Activated CD4-positive, alpha-beta T cell treated with anti-CD3 and anti-CD28 coated beads, Interleukin-2, Interleukin-6, amounts not matched to agents 100 ng/mL and 50 ng/mL, durations not matched to agents 16 hours and 8 hours (primary cell): ENCODE measurements around the gene APOA1.

ENCODE experiments used
- DNase-seq: peaks from one replicate; pipeline ENCODE4 v3.0.0-alpha.2; 2020

APOA1 gene

DNA sequence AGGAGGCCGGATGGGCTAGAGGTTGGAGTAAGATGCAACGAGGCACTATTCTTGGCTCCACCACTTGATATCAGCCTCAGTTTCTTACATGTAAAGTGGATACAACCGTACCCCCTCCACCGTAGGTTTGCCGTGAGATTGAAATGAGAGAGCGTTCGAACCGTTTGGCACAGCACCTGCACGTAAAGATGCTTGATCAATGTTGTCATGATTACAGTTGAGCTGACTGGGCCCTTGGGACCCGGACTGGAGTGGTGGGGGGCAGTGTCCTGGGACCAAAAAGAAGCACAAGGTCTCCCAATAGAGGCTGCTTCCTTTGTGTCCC lies 4.0 kb downstream of the APOA1 start:
- DNase-seq: no peak

DNA sequence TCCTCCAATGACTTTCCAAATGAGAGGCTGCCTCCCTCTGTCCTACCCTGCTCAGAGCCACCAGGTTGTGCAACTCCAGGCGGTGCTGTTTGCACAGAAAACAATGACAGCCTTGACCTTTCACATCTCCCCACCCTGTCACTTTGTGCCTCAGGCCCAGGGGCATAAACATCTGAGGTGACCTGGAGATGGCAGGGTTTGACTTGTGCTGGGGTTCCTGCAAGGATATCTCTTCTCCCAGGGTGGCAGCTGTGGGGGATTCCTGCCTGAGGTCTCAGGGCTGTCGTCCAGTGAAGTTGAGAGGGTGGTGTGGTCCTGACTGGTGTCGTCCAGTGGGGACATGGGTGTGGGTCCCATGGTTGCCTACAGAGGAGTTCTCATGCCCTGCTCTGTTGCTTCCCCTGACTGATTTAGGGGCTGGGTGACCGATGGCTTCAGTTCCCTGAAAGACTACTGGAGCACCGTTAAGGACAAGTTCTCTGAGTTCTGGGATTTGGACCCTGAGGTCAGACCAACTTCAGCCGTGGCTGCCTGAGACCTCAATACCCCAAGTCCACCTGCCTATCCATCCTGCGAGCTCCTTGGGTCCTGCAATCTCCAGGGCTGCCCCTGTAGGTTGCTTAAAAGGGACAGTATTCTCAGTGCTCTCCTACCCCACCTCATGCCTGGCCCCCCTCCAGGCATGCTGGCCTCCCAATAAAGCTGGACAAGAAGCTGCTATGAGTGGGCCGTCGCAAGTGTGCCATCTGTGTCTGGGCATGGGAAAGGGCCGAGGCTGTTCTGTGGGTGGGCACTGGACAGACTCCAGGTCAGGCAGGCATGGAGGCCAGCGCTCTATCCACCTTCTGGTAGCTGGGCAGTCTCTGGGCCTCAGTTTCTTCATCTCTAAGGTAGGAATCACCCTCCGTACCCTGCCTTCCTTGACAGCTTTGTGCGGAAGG lies 4.8 kb downstream of the APOA1 start:
- no peak for DNase-seq

DNA sequence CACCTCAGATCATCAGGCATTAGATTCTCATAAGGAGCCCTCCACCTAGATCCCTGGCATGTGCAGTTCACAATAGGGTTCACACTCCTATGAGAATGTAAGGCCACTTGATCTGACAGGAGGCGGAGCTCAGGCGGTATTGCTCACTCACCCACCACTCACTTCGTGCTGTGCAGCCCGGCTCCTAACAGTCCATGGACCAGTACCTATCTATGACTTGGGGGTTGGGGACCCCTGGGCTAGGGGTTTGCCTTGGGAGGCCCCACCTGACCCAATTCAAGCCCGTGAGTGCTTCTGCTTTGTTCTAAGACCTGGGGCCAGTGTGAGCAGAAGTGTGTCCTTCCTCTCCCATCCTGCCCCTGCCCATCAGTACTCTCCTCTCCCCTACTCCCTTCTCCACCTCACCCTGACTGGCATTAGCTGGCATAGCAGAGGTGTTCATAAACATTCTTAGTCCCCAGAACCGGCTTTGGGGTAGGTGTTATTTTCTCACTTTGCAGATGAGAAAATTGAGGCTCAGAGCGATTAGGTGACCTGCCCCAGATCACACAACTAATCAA lies 5.6 kb downstream of the APOA1 start:
- no peak for DNase-seq

DNA sequence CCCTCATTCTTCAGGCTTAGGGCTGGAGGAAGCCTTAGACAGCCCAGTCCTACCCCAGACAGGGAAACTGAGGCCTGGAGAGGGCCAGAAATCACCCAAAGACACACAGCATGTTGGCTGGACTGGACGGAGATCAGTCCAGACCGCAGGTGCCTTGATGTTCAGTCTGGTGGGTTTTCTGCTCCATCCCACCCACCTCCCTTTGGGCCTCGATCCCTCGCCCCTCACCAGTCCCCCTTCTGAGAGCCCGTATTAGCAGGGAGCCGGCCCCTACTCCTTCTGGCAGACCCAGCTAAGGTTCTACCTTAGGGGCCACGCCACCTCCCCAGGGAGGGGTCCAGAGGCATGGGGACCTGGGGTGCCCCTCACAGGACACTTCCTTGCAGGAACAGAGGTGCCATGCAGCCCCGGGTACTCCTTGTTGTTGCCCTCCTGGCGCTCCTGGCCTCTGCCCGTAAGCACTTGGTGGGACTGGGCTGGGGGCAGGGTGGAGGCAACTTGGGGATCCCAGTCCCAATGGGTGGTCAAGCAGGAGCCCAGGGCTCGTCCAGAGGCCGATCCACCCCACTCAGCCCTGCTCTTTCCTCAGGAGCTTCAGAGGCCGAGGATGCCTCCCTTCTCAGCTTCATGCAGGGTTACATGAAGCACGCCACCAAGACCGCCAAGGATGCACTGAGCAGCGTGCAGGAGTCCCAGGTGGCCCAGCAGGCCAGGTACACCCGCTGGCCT lies 7.1 kb downstream of the APOA1 start:
- DNase-seq: no peak

DNA sequence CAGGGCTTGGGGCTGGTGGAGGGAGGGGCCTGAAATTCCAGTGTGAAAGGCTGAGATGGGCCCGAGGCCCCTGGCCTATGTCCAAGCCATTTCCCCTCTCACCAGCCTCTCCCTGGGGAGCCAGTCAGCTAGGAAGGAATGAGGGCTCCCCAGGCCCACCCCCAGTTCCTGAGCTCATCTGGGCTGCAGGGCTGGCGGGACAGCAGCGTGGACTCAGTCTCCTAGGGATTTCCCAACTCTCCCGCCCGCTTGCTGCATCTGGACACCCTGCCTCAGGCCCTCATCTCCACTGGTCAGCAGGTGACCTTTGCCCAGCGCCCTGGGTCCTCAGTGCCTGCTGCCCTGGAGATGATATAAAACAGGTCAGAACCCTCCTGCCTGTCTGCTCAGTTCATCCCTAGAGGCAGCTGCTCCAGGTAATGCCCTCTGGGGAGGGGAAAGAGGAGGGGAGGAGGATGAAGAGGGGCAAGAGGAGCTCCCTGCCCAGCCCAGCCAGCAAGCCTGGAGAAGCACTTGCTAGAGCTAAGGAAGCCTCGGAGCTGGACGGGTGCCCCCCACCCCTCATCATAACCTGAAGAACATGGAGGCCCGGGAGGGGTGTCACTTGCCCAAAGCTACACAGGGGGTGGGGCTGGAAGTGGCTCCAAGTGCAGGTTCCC lies 7.8 kb downstream of the APOA1 start, which contains the start of gene APOC3:
APOC3 (plus strand) TSS at position 383 of the 659 bp plus-strand sequence. CDS start 676 bp downstream, outside the sequence.
- no peak for DNase-seq

DNA sequence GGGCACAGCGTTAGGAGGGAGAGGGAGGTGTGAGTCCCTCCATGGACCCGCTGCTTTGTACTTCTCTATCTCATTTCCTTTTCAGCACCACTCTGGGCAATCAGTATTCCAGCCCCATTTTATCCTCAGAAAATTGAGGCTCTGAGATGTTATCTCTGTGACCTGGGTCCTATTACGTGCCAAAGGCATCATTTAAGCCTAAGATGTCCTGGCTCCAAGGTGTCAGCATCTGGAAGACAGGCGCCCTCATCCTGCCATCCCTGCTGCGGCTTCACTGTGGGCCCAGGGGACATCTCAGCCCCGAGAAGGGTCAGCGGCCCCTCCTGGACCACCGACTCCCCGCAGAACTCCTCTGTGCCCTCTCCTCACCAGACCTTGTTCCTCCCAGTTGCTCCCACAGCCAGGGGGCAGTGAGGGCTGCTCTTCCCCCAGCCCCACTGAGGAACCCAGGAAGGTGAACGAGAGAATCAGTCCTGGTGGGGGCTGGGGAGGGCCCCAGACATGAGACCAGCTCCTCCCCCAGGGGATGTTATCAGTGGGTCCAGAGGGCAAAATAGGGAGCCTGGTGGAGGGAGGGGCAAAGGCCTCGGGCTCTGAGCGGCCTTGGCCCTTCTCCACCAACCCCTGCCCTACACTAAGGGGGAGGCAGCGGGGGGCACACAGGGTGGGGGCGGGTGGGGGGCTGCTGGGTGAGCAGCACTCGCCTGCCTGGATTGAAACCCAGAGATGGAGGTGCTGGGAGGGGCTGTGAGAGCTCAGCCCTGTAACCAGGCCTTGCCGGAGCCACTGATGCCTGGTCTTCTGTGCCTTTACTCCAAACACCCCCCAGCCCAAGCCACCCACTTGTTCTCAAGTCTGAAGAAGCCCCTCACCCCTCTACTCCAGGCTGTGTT lies 8.5 kb downstream of the APOA1 start:
- DNase-seq: no peak

DNA sequence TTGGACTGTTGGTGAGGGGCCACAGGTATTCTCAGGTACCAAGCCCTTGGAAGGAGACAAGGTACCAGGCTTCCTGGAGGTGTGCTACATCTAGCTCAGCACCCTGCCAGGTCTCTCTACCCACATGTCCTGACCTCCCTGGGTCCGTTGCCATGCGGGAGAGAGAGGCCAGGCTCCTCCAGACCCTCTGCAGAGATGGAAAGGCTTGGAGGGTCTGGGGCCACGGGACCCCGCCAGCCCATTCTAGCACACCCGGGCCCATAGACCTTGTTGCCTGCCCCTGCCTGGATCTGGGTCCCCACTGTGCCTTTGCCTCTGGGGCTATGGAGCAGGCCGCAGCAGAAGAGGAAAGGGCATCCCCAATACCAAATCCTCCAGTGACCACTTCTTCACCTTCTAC lies 10.0 kb downstream of the APOA1 start:
- no peak for DNase-seq

DNA sequence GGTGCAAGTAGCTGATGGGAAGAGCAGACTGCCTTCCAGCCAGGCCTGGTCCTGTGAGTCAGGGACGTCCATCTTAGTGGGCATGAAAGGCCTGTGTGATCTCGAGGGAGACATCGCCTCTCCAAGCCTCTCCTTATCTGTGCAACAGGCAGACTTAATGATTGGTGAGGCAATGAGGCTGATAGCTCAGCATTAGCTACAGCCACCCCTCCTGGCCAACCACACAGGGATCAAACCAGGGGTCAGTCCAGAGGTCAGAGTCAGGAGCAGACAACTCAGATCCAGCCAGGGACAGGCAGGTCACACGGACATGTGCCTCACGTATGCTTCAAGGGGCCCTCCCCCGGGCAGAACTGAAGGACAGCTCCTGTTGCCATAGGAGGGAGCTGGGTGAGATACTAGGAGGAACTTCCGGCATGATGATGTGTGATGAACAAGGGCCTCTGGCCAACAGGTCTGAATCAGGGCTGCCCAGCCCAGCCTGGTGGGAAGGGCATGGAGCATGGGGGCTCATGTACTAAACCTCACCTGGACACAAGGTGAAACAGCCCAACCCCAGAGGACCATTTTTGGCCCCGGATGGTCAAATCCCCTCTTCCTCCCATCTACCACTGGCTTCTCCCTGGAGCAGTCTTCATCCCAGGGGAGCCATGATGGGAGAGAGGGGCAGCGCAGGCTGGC lies 10.5 kb downstream of the APOA1 start:
- no peak for DNase-seq

DNA sequence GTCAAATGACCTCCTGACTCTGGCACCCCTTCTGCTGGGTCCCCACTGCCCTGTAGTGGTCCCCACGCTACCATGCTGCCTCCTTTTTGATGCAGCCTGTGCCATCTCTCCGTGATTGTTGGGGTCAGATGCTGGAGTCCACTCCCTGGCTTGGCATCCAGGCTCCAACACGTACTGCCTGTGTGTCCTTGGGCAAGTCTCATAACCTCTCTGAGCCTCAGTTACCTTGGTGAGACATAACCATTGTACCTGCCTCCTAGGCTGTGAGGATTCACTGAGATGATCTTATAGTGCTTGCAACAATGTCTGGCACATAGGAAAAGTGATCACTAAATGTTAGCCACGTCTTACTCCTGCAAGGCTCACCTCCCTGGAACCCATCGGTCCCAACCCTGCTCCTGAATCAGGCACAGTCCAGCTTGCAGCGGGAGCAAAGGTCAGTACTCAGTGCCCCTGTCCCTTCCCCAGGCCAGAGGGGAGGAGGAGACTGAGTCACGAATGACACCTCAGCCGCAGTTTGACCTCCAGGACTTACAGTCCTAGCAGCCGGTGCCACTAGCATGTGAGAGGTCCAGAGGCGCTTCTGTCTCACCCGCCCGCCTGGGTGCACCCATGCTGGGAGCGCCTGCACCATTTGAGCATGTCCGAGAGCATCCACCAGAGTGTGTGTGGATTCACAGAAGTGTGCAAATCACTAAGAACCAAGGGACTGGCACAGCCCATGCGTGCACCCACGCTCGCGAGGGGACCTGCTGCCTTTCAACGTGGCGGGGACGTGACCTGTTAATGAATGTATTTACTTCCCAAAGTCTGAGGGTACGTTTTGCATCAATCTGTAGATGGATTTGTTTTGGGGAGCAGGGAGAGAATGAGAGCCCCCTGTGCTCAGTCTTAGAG lies 11.3 kb downstream of the APOA1 start:
- DNase-seq: no peak

DNA sequence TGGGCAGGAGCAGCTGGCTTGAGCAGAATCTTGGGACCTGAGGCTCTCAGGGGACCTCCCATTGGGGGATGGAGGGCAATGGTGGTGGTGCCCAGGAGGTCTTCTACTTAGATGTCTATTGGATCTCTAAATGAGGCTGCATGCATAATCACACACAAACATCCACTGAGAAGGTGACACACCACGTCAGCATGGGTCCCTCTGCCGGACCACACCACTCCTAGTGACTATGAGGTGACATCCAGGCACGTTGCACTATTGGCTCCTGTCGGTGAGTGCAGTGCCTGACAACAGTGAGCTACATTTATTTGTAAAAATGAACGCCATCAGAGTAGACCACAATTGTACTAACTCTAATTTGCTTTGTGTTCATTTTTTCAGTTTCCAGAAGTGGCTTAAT lies 12.0 kb downstream of the APOA1 start:
- no peak for DNase-seq

DNA sequence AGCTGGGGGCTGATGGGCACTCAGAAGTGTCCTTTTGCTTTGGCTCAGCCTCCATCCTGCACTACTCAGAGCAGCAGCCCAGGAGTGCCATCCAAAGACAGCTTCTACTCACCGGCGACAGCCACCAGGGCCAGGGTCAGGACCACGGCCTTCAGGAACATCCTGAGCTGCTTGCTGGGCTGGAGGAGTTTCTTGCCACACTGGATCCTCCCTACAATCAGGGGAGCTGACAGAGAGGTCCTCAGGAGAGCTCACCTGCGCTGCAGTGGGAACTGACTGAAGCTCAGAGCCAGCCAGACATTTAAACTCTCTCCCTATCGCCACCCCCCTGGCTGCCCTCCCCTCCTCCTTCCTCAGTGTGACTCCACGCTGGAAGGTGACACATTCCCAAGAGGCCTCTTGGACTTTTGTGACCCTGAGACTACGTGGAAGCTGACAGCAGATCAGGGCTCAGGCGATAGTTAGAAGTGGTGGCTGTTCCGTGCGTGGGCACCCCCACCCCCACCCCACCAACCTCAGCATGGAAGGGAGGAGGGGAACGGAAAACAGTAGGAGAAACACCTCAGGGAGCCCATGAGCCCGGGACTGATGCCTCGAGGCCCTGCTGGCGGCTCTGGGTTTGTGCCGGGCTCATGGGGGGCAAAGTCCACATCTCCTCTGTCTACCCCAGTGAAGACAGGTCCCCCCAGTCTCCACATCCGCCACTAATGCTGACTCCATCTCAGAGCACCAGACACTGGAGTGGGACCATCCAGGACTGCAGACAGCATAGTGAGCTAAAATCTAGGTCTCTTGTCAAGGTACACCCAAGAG lies 14.2 kb downstream of the APOA1 start, which contains the start of gene APOA4:
APOA4 (minus strand) TSS at position 274 of the 813 bp plus-strand sequence; CDS start at position 161, 113 bp downstream.
- DNase-seq: no peak

DNA sequence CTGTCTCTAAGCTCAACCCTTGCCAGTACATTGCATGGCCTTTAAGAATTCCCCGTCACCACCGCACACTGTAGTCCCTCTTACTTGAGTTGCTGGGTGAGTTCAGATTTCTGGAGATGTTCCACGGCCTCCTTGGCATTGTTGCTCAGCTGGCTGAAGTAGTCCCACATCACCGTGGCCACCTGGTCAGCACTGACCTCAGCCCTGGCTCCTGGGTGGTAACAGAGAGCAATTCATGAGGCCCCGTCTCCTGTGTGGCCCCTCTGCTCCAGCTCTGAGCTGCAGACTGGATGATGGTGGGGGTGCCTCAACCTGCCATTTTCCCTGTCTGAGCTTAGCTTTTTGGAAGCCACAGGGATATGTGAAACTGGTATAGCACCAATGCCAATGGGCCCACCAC lies 14.8 kb downstream of the APOA1 start:
- no peak for DNase-seq

DNA sequence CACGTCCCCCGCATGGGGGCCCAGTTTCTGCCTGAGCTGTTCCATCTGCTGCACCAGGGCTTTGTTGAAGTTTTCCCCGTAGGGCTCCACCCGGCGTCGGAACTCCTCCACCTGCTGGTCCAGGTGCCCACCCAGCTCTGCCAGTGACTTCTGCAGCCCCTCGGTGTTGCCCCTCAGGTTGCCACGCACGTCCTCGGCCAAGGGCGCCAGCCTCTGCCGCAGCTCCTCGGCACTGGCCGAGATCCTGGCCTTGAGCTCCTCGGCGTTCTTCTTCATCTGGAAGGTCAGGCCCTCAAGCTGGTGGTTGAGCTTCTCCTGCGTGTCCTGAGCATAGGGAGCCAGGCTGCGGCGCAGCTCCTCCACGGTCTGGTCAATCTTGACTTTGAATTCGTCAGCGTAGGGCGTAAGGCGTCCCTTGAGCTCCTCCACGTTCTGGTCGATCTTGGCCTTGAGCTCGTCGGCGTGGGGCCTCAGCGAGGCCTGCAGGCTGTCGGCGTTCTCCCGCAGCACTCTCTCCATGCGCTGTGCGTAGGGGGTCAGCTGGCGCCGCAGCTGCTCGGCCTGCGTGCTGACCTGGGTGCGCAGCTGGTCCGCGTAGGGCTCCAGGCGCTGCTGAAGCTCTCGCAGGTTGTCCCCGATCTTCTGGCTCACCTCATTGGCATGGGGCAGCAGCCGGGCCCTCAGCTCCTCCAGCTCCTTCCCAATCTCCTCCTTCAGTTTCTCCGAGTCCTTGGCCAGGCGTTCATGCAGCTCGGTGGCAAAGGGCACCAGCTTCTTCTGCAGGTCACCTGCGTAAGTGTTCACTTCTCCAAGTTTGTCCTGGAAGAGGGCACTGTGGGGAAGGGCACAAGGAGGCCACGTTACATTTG lies 16.1 kb downstream of the APOA1 start:
- DNase-seq: no peak

DNA sequence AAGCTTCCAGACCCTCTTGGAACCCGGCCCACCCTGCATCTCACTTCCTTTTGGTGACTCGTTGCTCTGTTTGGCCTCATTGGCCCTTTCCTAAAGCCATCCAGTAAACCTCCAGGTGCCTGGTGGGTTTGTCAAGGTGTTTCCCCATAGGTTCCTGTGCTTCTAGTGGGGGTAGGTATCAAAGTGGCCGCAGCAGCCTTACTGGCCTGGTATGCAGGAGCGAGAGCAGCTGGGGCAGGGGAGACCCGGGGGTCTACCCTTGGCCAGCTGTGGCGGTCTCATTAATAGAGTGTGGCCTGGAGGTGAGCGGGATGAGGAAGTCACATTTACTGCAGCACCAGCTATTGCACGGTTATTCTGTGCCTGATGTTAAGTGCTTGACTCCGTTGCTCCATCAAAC lies 18.4 kb downstream of the APOA1 start:
- no peak for DNase-seq

DNA sequence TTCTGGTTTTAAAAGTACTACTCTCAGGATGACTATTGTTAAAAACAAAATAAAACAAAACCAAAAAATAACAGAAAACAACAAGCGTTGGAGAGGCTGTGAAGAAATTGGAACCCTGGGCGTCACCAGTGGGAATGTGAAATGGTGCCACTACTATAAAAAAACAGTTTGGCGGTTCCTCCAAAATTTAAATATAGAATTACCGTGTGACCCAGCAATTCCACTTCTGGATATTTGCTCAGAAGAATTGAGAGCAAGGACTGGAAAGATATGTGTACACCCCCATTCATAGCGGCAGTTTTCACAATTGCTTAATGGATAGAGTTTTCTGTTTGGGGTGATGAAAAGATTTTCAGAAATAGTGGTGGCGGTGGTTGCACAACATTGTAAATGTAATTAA lies 22.9 kb downstream of the APOA1 start:
- no peak for DNase-seq

DNA sequence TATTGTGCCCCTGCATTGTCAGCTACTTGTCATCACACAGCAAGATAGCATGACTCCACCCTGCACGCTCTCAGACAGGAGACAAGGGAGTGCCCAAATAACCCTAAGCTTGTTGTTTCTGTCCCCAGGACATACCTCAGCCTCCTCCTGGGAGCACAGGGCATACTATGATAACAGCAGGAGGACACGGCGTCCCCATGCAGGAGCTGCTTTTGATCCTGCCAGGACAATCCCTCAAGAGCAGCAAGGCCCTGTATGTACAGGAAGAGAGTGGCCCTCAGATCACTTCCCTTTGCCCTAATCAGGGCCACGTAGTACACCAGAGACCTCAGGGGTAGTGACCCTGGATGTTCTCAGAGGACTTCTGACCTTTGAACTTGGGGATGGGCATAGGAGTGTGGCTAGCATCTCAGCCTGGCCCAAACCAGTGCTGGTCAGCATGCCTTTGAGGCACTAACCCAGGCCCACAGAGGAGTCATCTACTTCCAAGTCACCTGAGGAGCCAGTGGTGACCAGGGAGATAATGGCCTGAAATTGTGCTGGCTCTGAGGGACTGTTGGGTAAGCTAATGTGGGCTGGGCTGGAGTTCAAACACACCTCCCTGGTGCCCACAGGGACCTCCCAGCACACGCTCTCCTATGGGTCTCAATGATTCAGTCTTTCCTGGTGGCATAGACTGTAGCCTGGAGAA lies 23.5 kb downstream of the APOA1 start:
- DNase-seq: no peak

DNA sequence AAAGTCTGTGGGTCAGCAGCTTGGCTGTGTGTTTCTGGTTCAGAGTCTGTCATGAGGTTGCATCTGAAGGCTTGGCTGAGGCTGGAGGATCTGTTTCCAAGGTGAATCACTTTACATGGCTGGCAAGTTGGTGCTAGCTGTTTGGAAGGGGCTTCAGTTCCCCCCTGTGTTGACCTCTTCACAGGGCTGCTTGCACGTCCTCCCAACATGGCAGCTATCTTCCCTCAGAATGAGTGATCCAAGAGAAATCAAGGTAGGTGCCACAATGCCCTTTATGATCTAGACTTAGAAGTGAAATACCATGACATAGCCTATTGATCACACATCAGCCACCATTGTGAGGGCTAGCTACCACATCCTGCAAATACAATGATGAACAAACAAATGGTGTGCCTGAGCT lies 24.3 kb downstream of the APOA1 start:
- DNase-seq: no peak

DNA sequence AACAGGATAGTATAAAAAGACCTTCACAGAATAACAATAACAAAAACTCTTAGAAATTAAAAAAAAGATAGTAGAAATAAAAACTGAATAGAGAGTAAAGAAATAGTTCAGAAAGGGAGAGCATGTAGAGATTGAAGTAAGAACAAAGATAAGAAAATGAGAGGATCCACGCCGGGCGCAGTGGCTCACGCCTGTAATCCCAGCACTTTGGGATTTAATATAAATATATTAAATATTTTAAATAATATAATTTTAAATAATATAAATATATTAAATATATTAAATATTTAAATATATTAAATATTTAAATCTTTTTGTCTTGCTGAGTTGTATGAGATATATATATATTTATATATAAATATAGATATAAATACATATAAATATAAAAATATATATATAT lies 25.3 kb downstream of the APOA1 start:
- no peak for DNase-seq
